Right lobe of liver (tissue), 4 donors: ENCODE measurements around the gene IFITM10.

Source experiments
- CTCF ChIP-seq, 4 donors: fragments of 200-600 bp in 3 of 4; fragments of 450-650 bp in 1 of 4; IDR thresholded peaks; one replicate each; pipeline versions ENCODE4 v1.5.1 to v1.8.0; 2016 to 2022; ENCODE audit warnings: antibody characterized with exemption in 4 of 4, mild to moderate bottlenecking in 2 of 4
- POLR2A ChIP-seq: fragments of 450-650 bp; IDR thresholded peaks from one replicate; pipeline ENCODE4 v1.6.1; 2017; ENCODE audit warnings: antibody characterized with exemption, mild to moderate bottlenecking
- donor health status: DM: no; HTN: no; CAD: no.
- donor health status: DM: no; HTN: no; CAD: no.
- donor health status: DM: no; HTN: yes; CAD: no.

- TF ChIP-seq CTCF (IDR thresholded peaks at IDR 0.05) (no peak), POLR2A (peak; percentile 82)
These were observed 12.3 kb upstream of the IFITM10 start for GRCh38 chr11:1762537-1763302.
